A673 (cell line): ENCODE measurements around the gene MRPL45.
"Not testable (repeated sequence)": the region's sequence is repeated elsewhere in the genome, so short reads cannot be mapped to it uniquely, and the experiment has no call there.

ENCODE experiments used
- EZH2 ChIP-seq: fragments of 200-600 bp; sonication (generic); IDR thresholded peaks from 2 replicates; pipeline ENCODE4 v1.6.1; 2017; ENCODE audit warnings: borderline replicate concordance, low read depth, mild to moderate bottlenecking, mixed read lengths, antibody characterized with exemption, low read length; ENCODE audit not compliant: poor library complexity, severe bottlenecking
- TF ChIP-seq, protein P1 (sequence below): fragments of 300-800, 200-600 bp; sonication (generic); conservative IDR thresholded peaks from 2 replicates; pipeline ENCODE4 v1.5.1; 2017; ENCODE audit warnings: low read depth, mild to moderate bottlenecking, antibody characterized with exemption, low read length, moderate library complexity, mixed read lengths

DNA sequence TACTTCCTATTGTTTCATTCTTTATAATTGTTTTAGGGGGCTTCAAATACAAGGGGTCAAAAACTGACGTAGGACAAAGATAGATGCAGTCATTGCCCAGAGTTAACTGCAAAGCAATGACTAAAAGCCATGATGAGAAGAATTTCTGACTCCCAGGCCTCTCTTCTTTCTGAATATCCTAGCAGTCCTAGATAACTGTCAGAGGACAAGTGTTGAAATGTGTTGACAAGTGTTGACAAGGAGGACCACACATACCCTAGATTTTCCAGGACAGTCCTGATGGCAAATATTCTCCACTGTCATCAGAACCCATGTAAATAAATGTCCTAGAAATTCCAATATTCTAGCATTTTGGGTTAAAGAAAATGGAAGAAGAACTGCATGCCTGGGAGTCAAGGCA is 27.9 kb upstream of the MRPL45 start:
- TF ChIP-seq, protein P1, sequence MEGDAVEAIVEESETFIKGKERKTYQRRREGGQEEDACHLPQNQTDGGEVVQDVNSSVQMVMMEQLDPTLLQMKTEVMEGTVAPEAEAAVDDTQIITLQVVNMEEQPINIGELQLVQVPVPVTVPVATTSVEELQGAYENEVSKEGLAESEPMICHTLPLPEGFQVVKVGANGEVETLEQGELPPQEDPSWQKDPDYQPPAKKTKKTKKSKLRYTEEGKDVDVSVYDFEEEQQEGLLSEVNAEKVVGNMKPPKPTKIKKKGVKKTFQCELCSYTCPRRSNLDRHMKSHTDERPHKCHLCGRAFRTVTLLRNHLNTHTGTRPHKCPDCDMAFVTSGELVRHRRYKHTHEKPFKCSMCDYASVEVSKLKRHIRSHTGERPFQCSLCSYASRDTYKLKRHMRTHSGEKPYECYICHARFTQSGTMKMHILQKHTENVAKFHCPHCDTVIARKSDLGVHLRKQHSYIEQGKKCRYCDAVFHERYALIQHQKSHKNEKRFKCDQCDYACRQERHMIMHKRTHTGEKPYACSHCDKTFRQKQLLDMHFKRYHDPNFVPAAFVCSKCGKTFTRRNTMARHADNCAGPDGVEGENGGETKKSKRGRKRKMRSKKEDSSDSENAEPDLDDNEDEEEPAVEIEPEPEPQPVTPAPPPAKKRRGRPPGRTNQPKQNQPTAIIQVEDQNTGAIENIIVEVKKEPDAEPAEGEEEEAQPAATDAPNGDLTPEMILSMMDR = not testable (repeated sequence)
- not testable (repeated sequence) for TF ChIP-seq EZH2
